Measurements from ENCODE around the gene SMAD4. TPM values are rescaled to one million over a fixed set of nuclear protein-coding genes. Genes with fewer than 3 reads are reported as not detected.

The SMAD4 gene
- polyA plus RNA-seq (2013, experiment 1 of 2): 46.6 TPM
- 45.3 TPM for polyA plus RNA-seq (2013, experiment 2 of 2)

- Histone ChIP-seq H3K18ac (ENCODE audit: low read length) (peak within 1 kb of the TSS; percentile 88), H4K5ac (ENCODE audit: low read length) (no peak within 1 kb of the TSS), H3K27me3 (ENCODE audit: insufficient read depth, low read length, poor library complexity) (no peaks in the 10 kb centered on the region), H4K8ac (ENCODE audit: low read depth, low read length) (peak within 1 kb of the TSS; percentile 69), H3K27ac (ENCODE audit: low read depth, low read length) (peak within 1 kb of the TSS; percentile 97), H3K36me3 (ENCODE audit: control insufficient read depth, insufficient read depth, low read length) (no peaks in the 10 kb centered on the region), H3K4ac (ENCODE audit: low read depth, low read length) (peak within 1 kb of the TSS; percentile 86), H3K4me1 (ENCODE audit: control insufficient read depth, low read depth, low read length) (peaks cover 5% of the 10 kb centered on the region), H3K23ac (ENCODE audit: low read length) (peak within 1 kb of the TSS; percentile 100), H2BK15ac (replicated peaks; ENCODE audit: low read depth) (no peak within 1 kb of the TSS), H3K56ac (ENCODE audit: low read length) (peak within 1 kb of the TSS; percentile 98), H3K4me3 (ENCODE audit: low read length) (peak within 1 kb of the TSS; percentile 80), H3K4me2 (ENCODE audit: low read length) (peak within 1 kb of the TSS; percentile 88), H2BK5ac (ENCODE audit: low read length) (peak within 1 kb of the TSS; percentile 93), H2AK5ac (ENCODE audit: low read length) (no peak within 1 kb of the TSS), H2BK120ac (ENCODE audit: low read depth, low read length) (peak within 1 kb of the TSS; percentile 16), H3K9ac (ENCODE audit: low read length) (peak within 1 kb of the TSS; percentile 99), H3K79me1 (ENCODE audit: low read length) (no peaks in the 10 kb centered on the region), H3K79me2 (ENCODE audit: control insufficient read depth, insufficient read depth, low read length) (peaks cover 34% of the 10 kb centered on the region)
- no CpG with 5 or more reads among the region's 79 CpGs for WGBS (ENCODE audit: extremely low coverage, insufficient coverage, low lambda C conversion rate)
- DNase-seq: peak; percentile 98
Measured at GRCh38 chr18:51029694-51030536, at the start of gene SMAD4. TSS of gene SMAD4 (plus strand) at chr18:51030213. CDS start at chr18:51047047, 16,834 bp downstream.

GRCh38 chr18:50981381-50981780 is 48.6 kb upstream of the SMAD4 start:
- Histone ChIP-seq H3K36me3 (ENCODE audit: control insufficient read depth, insufficient read depth, low read length) (no peaks in the 10 kb centered on the region), H2AK5ac (ENCODE audit: low read length) (no peak overlapping the region), H3K56ac (ENCODE audit: low read length) (no peak overlapping the region), H3K4me1 (ENCODE audit: control insufficient read depth, low read depth, low read length) (no peaks in the 10 kb centered on the region), H2BK5ac (ENCODE audit: low read length) (no peak overlapping the region), H2BK120ac (ENCODE audit: low read depth, low read length) (no peak overlapping the region), H3K79me2 (ENCODE audit: control insufficient read depth, insufficient read depth, low read length) (no peaks in the 10 kb centered on the region), H3K4me2 (ENCODE audit: low read length) (no peak overlapping the region), H3K79me1 (ENCODE audit: low read length) (no peaks in the 10 kb centered on the region), H3K4me3 (ENCODE audit: low read length) (no peak overlapping the region), H4K5ac (ENCODE audit: low read length) (no peak overlapping the region), H4K8ac (ENCODE audit: low read depth, low read length) (no peak overlapping the region), H3K23ac (ENCODE audit: low read length) (no peak overlapping the region), H3K27ac (ENCODE audit: low read depth, low read length) (no peak overlapping the region), H3K18ac (ENCODE audit: low read length) (no peak overlapping the region), H3K4ac (ENCODE audit: low read depth, low read length) (no peak overlapping the region), H3K9ac (ENCODE audit: low read length) (no peak overlapping the region), H2BK15ac (replicated peaks; ENCODE audit: low read depth) (no peak overlapping the region), H3K27me3 (ENCODE audit: insufficient read depth, low read length, poor library complexity) (no peaks in the 10 kb centered on the region)
- no peak for DNase-seq
- no CpG with 5 or more reads among the region's 1 CpG for WGBS (ENCODE audit: extremely low coverage, insufficient coverage, low lambda C conversion rate)

- H3K27me3 ChIP-seq (ENCODE audit: insufficient read depth, low read length, poor library complexity): no peaks in the 10 kb centered on the region
- no peak overlapping the region for H2BK5ac ChIP-seq (ENCODE audit: low read length)
- no peak overlapping the region for H4K5ac ChIP-seq (ENCODE audit: low read length)
- no peak for DNase-seq
- H3K36me3 ChIP-seq (ENCODE audit: control insufficient read depth, insufficient read depth, low read length): no peaks in the 10 kb centered on the region
- no peak overlapping the region for H3K56ac ChIP-seq (ENCODE audit: low read length)
- H3K4me3 ChIP-seq (ENCODE audit: low read length): no peak overlapping the region
- H3K4me2 ChIP-seq (ENCODE audit: low read length): no peak overlapping the region
- no peak overlapping the region for H4K8ac ChIP-seq (ENCODE audit: low read depth, low read length)
- H3K27ac ChIP-seq (ENCODE audit: low read depth, low read length): no peak overlapping the region
- H2BK15ac ChIP-seq (replicated peaks; ENCODE audit: low read depth): no peak overlapping the region
- H2AK5ac ChIP-seq (ENCODE audit: low read length): no peak overlapping the region
- H3K4me1 ChIP-seq (ENCODE audit: control insufficient read depth, low read depth, low read length): no peaks in the 10 kb centered on the region
- H3K4ac ChIP-seq (ENCODE audit: low read depth, low read length): no peak overlapping the region
- H3K79me2 ChIP-seq (ENCODE audit: control insufficient read depth, insufficient read depth, low read length): no peaks in the 10 kb centered on the region
- no peak overlapping the region for H3K18ac ChIP-seq (ENCODE audit: low read length)
- no CpG with 5 or more reads among the region's 8 CpGs for WGBS (ENCODE audit: extremely low coverage, insufficient coverage, low lambda C conversion rate)
- H3K23ac ChIP-seq (ENCODE audit: low read length): no peak overlapping the region
- H2BK120ac ChIP-seq (ENCODE audit: low read depth, low read length): no peak overlapping the region
- no peaks in the 10 kb centered on the region for H3K79me1 ChIP-seq (ENCODE audit: low read length)
- no peak overlapping the region for H3K9ac ChIP-seq (ENCODE audit: low read length)
Measured at GRCh38 chr18:50982086-50982801, 47.8 kb upstream of the SMAD4 start.

- H3K18ac ChIP-seq (ENCODE audit: low read length): no peak overlapping the region
- no peak overlapping the region for H3K56ac ChIP-seq (ENCODE audit: low read length)
- H3K9ac ChIP-seq (ENCODE audit: low read length): no peak overlapping the region
- no peak overlapping the region for H3K27ac ChIP-seq (ENCODE audit: low read depth, low read length)
- WGBS (ENCODE audit: extremely low coverage, insufficient coverage, low lambda C conversion rate): 100% methylated on average over 1 of the region's 3 CpGs
- H3K4ac ChIP-seq (ENCODE audit: low read depth, low read length): no peak overlapping the region
- no peak overlapping the region for H4K8ac ChIP-seq (ENCODE audit: low read depth, low read length)
- H2BK5ac ChIP-seq (ENCODE audit: low read length): no peak overlapping the region
- no peak overlapping the region for H2BK120ac ChIP-seq (ENCODE audit: low read depth, low read length)
- H2AK5ac ChIP-seq (ENCODE audit: low read length): no peak overlapping the region
- no peaks in the 10 kb centered on the region for H3K79me1 ChIP-seq (ENCODE audit: low read length)
- no peak overlapping the region for H4K5ac ChIP-seq (ENCODE audit: low read length)
- no peak overlapping the region for H3K23ac ChIP-seq (ENCODE audit: low read length)
- no peaks in the 10 kb centered on the region for H3K27me3 ChIP-seq (ENCODE audit: insufficient read depth, low read length, poor library complexity)
- no peak overlapping the region for H3K4me3 ChIP-seq (ENCODE audit: low read length)
- no peak overlapping the region for H3K4me2 ChIP-seq (ENCODE audit: low read length)
- no peak for DNase-seq
- H3K79me2 ChIP-seq (ENCODE audit: control insufficient read depth, insufficient read depth, low read length): no peaks in the 10 kb centered on the region
- no peak overlapping the region for H2BK15ac ChIP-seq (replicated peaks; ENCODE audit: low read depth)
- H3K4me1 ChIP-seq (ENCODE audit: control insufficient read depth, low read depth, low read length): no peaks in the 10 kb centered on the region
- H3K36me3 ChIP-seq (ENCODE audit: control insufficient read depth, insufficient read depth, low read length): no peaks in the 10 kb centered on the region
Measured at GRCh38 chr18:50982802-50983179, 47.2 kb upstream of the SMAD4 start.

- Histone ChIP-seq H2BK15ac (replicated peaks; ENCODE audit: low read depth) (no peak overlapping the region), H2AK5ac (ENCODE audit: low read length) (no peak overlapping the region), H3K18ac (ENCODE audit: low read length) (no peak overlapping the region), H3K27me3 (ENCODE audit: insufficient read depth, low read length, poor library complexity) (no peaks in the 10 kb centered on the region), H3K36me3 (ENCODE audit: control insufficient read depth, insufficient read depth, low read length) (no peaks in the 10 kb centered on the region), H2BK5ac (ENCODE audit: low read length) (no peak overlapping the region), H2BK120ac (ENCODE audit: low read depth, low read length) (no peak overlapping the region), H3K27ac (ENCODE audit: low read depth, low read length) (no peak overlapping the region), H3K23ac (ENCODE audit: low read length) (no peak overlapping the region), H3K4ac (ENCODE audit: low read depth, low read length) (no peak overlapping the region), H4K5ac (ENCODE audit: low read length) (no peak overlapping the region), H3K9ac (ENCODE audit: low read length) (no peak overlapping the region), H4K8ac (ENCODE audit: low read depth, low read length) (no peak overlapping the region), H3K4me1 (ENCODE audit: control insufficient read depth, low read depth, low read length) (no peaks in the 10 kb centered on the region), H3K4me2 (ENCODE audit: low read length) (no peak overlapping the region), H3K79me2 (ENCODE audit: control insufficient read depth, insufficient read depth, low read length) (no peaks in the 10 kb centered on the region), H3K4me3 (ENCODE audit: low read length) (no peak overlapping the region), H3K79me1 (ENCODE audit: low read length) (no peaks in the 10 kb centered on the region), H3K56ac (ENCODE audit: low read length) (no peak overlapping the region)
- DNase-seq: peak; percentile 55
- no CpG with 5 or more reads among the region's 2 CpGs for WGBS (ENCODE audit: extremely low coverage, insufficient coverage, low lambda C conversion rate)
Measured at GRCh38 chr18:50986360-50987087, 43.5 kb upstream of the SMAD4 start.

All from mesendoderm (in vitro differentiated cells).